Vagina (tissue), 2 donors: ENCODE results near the gene CDK9. TPM values are rescaled to one million over a fixed set of nuclear protein-coding genes. Genes with fewer than 3 reads are reported as not detected.

Experiments
- DNase-seq, 2 donors: peaks; one replicate each; pipeline ENCODE4 v3.0.0-alpha.2; 2017; ENCODE audit errors: extremely low spot score in 2 of 2
- H3K27ac ChIP-seq: fragments of 200-600 bp; sonication (generic); one replicate; pipeline ENCODE4 v1.5.1; 2019
- H3K27me3 ChIP-seq: fragments of 200-600 bp; sonication (generic); one replicate; pipeline ENCODE4 v1.5.1; 2019
- H3K36me3 ChIP-seq, 2 donors: fragments of 200-600 bp; sonication (generic); one replicate each; pipeline ENCODE4 v1.5.1; 2017 to 2019
- H3K4me1 ChIP-seq: fragments of 200-600 bp; sonication (generic); one replicate; pipeline ENCODE4 v1.5.1; 2019
- H3K4me3 ChIP-seq, 2 donors: fragments of 200-600 bp; sonication (generic); 1 replicate in 1 of 2; 2 replicates in 1 of 2; pipeline ENCODE4 v1.5.1; 2016 to 2019
- H3K9me3 ChIP-seq: fragments of 200-600 bp; sonication (generic); one replicate; pipeline ENCODE4 v1.5.1; 2019
- POLR2A ChIP-seq, 2 donors: fragments of 450-650 bp; IDR thresholded peaks; one replicate each; pipeline ENCODE4 v1.6.1; 2017; ENCODE audit warnings: antibody characterized with exemption in 2 of 2, mild to moderate bottlenecking in 2 of 2, moderate library complexity in 2 of 2
- POLR2AphosphoS5 ChIP-seq, 2 donors: sonication (generic); formaldehyde crosslinking; IDR thresholded peaks; one replicate each; pipeline ENCODE4 v1.9.0; 2017; ENCODE audit warnings: antibody characterized with exemption in 2 of 2, mild to moderate bottlenecking in 2 of 2, low read depth in 1 of 2; ENCODE audit not compliant: insufficient read depth in 1 of 2
- intact Hi-C: fragments of 100-400 bp; cut with DNase I; formaldehyde crosslinking; loops from one replicate; pipeline ENCODE4 v1.15.1; 2023
- total RNA-seq: library from RNA; depleted of rRNA; stranded (reverse); fragments of >200 nt; gene quantifications from one replicate; pipeline ENCODE4 v1.2.3, GENCODE V29; 2016
- TF ChIP-seq, protein P1 (sequence below), 3 experiments: fragments of 450-650 bp in 2 of 3; fragments of 200-600 bp in 1 of 3; sonication (generic) in 1 of 3; IDR thresholded peaks; one replicate each; pipeline ENCODE4 v1.5.1; 2017 to 2019; ENCODE audit warnings: antibody characterized with exemption in 3 of 3, mild to moderate bottlenecking in 2 of 3, moderate library complexity in 2 of 3

The CDK9 gene
- 66.3 TPM for total RNA-seq

DNA sequence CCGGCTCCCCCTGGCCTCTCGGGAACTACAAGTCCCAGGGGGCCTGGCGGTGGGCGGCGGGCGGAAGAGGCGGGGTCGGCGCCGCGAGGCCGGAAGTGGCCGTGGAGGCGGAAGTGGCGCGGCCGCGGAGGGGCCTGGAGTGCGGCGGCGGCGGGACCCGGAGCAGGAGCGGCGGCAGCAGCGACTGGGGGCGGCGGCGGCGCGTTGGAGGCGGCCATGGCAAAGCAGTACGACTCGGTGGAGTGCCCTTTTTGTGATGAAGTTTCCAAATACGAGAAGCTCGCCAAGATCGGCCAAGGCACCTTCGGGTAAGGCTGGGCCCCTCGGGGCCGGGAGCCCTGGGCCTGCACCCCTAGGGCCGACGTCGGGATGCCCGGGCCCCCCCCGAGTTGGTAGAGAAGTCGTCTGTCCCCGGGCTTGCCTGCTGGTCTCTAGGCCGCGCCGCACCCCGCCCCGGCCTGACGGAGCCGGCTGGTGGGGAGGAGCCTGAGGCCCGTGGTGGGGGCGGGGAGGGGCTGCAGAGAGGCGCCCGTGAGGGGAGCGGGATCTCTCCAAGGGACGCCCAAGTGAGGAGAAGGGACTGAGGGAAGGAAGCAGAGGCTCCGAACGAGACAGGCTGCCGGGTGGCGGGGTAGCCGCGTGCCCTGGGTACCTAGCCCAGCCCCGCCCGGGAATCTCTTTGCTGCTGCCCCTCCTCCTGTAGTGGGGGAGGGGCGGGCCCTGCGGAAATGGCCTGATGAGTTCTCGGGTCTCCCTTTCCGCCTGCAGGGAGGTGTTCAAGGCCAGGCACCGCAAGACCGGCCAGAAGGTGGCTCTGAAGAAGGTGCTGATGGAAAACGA lies at the start of gene CDK9:
TSS of gene CDK9 (plus strand) at position 102 of the 840 bp plus-strand sequence. CDS start at position 217, 115 bp downstream.
- H3K4me1 ChIP-seq = peaks cover 47% of the 10 kb centered on the region
- TF ChIP-seq, protein P1, sequence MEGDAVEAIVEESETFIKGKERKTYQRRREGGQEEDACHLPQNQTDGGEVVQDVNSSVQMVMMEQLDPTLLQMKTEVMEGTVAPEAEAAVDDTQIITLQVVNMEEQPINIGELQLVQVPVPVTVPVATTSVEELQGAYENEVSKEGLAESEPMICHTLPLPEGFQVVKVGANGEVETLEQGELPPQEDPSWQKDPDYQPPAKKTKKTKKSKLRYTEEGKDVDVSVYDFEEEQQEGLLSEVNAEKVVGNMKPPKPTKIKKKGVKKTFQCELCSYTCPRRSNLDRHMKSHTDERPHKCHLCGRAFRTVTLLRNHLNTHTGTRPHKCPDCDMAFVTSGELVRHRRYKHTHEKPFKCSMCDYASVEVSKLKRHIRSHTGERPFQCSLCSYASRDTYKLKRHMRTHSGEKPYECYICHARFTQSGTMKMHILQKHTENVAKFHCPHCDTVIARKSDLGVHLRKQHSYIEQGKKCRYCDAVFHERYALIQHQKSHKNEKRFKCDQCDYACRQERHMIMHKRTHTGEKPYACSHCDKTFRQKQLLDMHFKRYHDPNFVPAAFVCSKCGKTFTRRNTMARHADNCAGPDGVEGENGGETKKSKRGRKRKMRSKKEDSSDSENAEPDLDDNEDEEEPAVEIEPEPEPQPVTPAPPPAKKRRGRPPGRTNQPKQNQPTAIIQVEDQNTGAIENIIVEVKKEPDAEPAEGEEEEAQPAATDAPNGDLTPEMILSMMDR (IDR thresholded peaks at IDR 0.05) = no peak
- TF ChIP-seq POLR2A (IDR thresholded peaks at IDR 0.05) (peak in 1 of 2 donors; percentile 89), POLR2AphosphoS5 (IDR thresholded peaks at IDR 0.05; ENCODE audit: insufficient read depth in 1 of 2, low read depth in 1 of 2) (peak; percentile 34 to 80)
- H3K36me3 ChIP-seq = peaks cover 0 to 41% of the 10 kb centered on the region in 2 donors
- intact Hi-C loops = loop anchor here (2.0 to 5.0 kb wide), 3 partner anchors 51 to 131 kb away; partner anchors contain the start of genes ST6GALNAC4 and TOR2A
- H3K27ac ChIP-seq = peak within 1 kb of the TSS; percentile 91
- H3K4me3 ChIP-seq = peak within 1 kb of the TSS; percentile 53 to 99
- H3K9me3 ChIP-seq = no peaks in the 10 kb centered on the region
- DNase-seq = no peak
- no peaks in the 10 kb centered on the region for H3K27me3 ChIP-seq

- no peaks in the 10 kb centered on the region for H3K27me3 ChIP-seq
- H3K27ac ChIP-seq = no peak overlapping the region
- intact Hi-C loops = loop anchor here (2.0 to 10.0 kb wide), 3 partner anchors 134 to 234 kb away; no protein-coding TSS in a partner anchor
- no peak for DNase-seq
- no peak overlapping the region for H3K4me3 ChIP-seq
- H3K36me3 ChIP-seq = no peaks in the 10 kb centered on the region
- no peak for TF ChIP-seq POLR2A (IDR thresholded peaks at IDR 0.05)
- no peak for TF ChIP-seq POLR2AphosphoS5 (IDR thresholded peaks at IDR 0.05; ENCODE audit: insufficient read depth in 1 of 2, low read depth in 1 of 2)
- TF ChIP-seq, protein P1 (IDR thresholded peaks at IDR 0.05) = no peak
- no peaks in the 10 kb centered on the region for H3K9me3 ChIP-seq
- peaks cover 32% of the 10 kb centered on the region for H3K4me1 ChIP-seq
Measured at GRCh38 chr9:127738666-127739065, 47.2 kb upstream of the CDK9 start.

DNA sequence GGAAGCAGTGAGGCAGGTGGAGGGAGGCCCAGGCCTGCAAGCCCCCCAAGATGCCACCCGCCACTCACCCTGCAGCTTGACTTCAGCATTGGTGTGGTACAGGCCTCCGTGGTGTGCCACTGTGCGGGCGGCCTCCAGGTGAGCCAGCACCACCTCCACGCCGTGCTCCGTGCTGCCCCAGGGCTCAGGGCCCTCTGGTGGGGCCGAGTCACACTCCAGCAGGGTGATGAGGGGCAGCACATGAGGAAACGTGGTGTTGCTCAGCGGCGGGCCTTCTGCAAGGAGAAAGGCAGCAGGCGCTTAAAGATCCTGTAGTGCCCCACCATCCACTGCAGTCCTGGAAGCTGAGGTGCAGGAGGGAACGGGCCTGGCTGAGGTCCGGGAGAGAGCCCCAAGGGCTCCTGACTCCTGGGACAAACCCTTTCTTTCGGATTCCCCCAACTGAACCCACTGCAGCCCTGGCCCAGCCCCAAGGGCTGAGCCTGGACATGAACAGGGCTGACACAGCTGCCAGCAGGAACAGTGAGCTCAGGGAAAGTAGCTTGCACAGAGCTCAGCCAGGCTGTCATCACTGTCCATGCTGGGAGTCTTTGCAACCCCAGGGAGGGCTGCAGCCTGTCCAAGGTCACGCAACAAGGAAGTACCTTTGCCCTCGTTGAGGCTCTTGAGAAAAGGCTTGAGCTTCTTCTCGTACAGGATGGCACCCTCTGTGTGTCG lies 46.1 kb upstream of the CDK9 start:
- H3K9me3 ChIP-seq = no peaks in the 10 kb centered on the region
- TF ChIP-seq, protein P1 (IDR thresholded peaks at IDR 0.05) = no peak
- TF ChIP-seq POLR2AphosphoS5 (IDR thresholded peaks at IDR 0.05; ENCODE audit: insufficient read depth in 1 of 2, low read depth in 1 of 2) = no peak
- no peak for TF ChIP-seq POLR2A (IDR thresholded peaks at IDR 0.05)
- no peaks in the 10 kb centered on the region for H3K27me3 ChIP-seq
- peaks cover 23% of the 10 kb centered on the region for H3K4me1 ChIP-seq
- no peaks in the 10 kb centered on the region for H3K36me3 ChIP-seq
- peak in 1 of 2 donors; percentile 93 for DNase-seq
- H3K4me3 ChIP-seq = no peak overlapping the region
- intact Hi-C loops = loop anchor here (2.0 to 10.0 kb wide), 3 partner anchors 133 to 235 kb away; no protein-coding TSS in a partner anchor
- peak overlapping the region; percentile 88 for H3K27ac ChIP-seq

DNA sequence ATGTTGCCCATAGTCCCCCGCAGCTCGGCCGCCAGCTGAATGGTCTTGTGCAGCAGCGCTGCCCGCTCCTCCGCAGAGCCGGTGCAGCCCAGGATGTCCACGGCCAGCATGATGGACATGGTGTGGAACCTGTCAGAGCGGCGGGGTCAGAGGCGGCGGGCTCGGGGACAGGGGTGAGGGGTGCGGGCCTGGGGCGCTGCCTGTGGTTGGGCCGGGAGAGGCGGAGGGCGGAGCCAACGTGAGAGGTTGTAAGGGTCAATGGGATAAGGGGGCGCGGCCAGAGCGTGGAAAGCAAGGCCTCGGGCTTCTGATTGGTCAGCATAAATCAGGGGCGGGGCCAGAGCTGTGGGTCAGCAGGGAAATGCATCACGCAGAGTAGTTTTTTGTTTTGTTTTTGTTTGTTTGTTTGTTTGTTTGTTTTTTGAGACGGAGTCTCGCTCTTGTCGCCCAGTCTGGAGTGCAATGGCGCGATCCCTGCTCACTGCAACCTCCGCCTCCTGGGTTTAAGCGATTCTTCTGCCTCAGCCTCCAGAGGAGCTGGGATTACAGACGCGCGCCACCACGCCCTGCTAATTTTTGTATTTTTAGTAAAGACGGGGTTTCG lies 43.9 kb upstream of the CDK9 start:
- no peak for DNase-seq
- Histone ChIP-seq H3K9me3 (no peaks in the 10 kb centered on the region), H3K36me3 (no peaks in the 10 kb centered on the region), H3K27ac (peak overlapping the region; percentile 88), H3K4me1 (peaks cover 23% of the 10 kb centered on the region), H3K4me3 (peak overlapping the region; percentile 22 to 27), H3K27me3 (no peaks in the 10 kb centered on the region)
- TF ChIP-seq POLR2A (IDR thresholded peaks at IDR 0.05) = peak in 1 of 2 donors; percentile 6
- TF ChIP-seq, protein P1 (IDR thresholded peaks at IDR 0.05) = no peak
- intact Hi-C loops = no loop called here
